Measurements from ENCODE around the gene TRIM46.
"Not testable (repeated sequence)": the region's sequence is repeated elsewhere in the genome, so short reads cannot be mapped to it uniquely, and the experiment has no call there.

Gene TRIM46

DNA sequence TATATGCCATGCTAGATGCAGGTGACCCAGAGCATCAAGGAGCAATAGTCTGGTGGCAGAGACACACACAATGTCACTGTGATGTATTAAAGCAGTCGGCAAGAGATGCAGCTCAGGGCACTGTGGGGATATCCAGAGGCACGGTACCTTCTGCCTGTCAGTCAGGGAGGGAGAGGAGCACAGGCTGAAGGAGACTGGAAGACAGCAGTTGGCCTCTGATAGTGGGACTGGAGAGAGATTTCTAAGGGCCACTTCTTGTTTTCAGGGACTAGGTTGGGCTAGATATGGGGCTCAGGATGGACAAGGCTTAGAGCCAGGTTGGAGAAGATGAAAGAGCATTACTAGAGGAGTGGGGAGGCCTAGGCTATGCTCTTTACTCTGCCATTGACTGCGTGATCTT, 57.7 kb downstream of the TRIM46 start:
- H3K27ac ChIP-seq (ENCODE audit: low read length); H3K9me3 ChIP-seq (ENCODE audit: control insufficient read depth in 1 of 2, low read length in 2 of 2); H3K36me3 ChIP-seq (ENCODE audit: control insufficient read depth in 1 of 2, insufficient read depth in 2 of 2, low read length in 2 of 2); H3K4me3 ChIP-seq (ENCODE audit: low read depth in 1 of 2, low read length in 2 of 2); H3K27me3 ChIP-seq (ENCODE audit: low read depth, low read length): not testable (repeated sequence)
- H3K4me1 ChIP-seq (ENCODE audit: control insufficient read depth in 1 of 2, insufficient read depth in 2 of 2, low read length in 2 of 2), result peaks cover 4 to 20% of the 10 kb centered on the region in 2 donors

DNA sequence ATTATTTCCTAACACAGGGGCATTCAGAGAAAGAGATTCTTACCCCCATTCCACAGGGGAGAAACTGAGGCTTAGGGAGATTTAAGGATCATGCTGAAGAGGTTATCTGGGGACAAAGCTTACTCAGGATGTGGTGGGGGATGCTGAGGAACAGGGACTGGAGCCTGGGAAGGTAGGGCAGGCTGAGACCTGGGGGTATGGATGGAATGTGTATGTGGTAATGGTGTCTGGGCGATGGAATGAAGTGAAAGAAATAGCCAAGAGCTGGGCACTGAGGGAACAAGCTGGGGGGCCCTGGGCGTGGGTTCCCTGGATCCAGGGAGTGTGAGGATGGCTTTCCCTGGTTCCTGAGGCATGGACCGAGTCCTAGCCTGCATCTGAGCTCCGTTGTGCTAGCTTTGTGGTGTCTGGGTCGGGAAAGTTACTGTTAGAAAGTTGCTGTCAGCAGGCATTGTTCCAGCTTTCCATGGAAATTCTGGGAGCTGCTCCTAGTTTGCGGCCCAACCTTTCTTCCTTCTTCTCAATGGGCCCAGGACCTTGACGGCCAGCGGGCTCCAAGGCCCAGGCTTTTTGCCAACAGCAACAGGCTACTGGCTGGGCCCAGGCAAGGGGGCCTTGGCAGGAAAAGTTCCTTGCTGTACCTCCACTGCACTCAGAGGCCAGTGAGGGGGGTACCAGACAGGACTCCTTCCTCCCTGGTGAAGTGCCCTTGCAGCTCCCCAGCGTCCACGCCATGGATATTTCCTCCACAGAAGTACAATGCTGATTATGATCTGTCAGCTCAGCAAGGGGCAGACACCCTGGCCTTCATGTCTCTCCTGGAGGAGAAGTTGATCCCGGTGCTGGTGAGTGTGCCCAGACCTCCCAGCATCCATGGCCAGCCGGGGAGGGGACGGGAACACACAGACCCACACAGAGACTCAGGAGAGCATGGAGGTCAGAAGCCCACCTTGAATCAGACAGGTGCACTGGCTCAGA, 58.6 kb downstream of the TRIM46 start:
- H3K9me3 ChIP-seq (ENCODE audit: control insufficient read depth in 1 of 2, low read length in 2 of 2); H3K27ac ChIP-seq (ENCODE audit: low read length); H3K27me3 ChIP-seq (ENCODE audit: low read depth, low read length); H3K4me3 ChIP-seq (ENCODE audit: low read depth in 1 of 2, low read length in 2 of 2): not testable (repeated sequence)
- peaks cover 4 to 16% of the 10 kb centered on the region in 2 donors for H3K4me1 ChIP-seq (ENCODE audit: control insufficient read depth in 1 of 2, insufficient read depth in 2 of 2, low read length in 2 of 2)
- peaks cover 0 to 12% of the 10 kb centered on the region in 2 donors for H3K36me3 ChIP-seq (ENCODE audit: control insufficient read depth in 1 of 2, insufficient read depth in 2 of 2, low read length in 2 of 2)

- H3K4me3 ChIP-seq (ENCODE audit: low read depth in 1 of 2, low read length in 2 of 2); H3K27me3 ChIP-seq (ENCODE audit: low read depth, low read length); H3K4me1 ChIP-seq (ENCODE audit: control insufficient read depth in 1 of 2, insufficient read depth in 2 of 2, low read length in 2 of 2); H3K9me3 ChIP-seq (ENCODE audit: control insufficient read depth in 1 of 2, low read length in 2 of 2); H3K27ac ChIP-seq (ENCODE audit: low read length): not testable (repeated sequence)
- H3K36me3 ChIP-seq (ENCODE audit: control insufficient read depth in 1 of 2, insufficient read depth in 2 of 2, low read length in 2 of 2), result peaks cover 0 to 17% of the 10 kb centered on the region in 2 donors
Measured at GRCh38 chr1:155233502-155233901, 59.9 kb downstream of the TRIM46 start.
